ENCODE results near the gene CACFD1. TPM values are rescaled to one million over a fixed set of nuclear protein-coding genes. Genes with fewer than 3 reads are reported as not detected.

The CACFD1 gene
- total RNA-seq, 1 experiment from 2014 or later = 15.1 TPM

GRCh38 chr9:133507246-133507965, 47.6 kb downstream of the CACFD1 start:
- no peak for TF ChIP-seq CTCF (IDR thresholded peaks at IDR 0.05; ENCODE audit: unreplicated experiment)
- DNase-seq = no peak
- Mint-ChIP-seq H3K27me3 (ENCODE audit: unreplicated experiment) (peaks cover 27% of the 10 kb centered on the region), H3K4me1 (ENCODE audit: low read depth, unreplicated experiment) (no peaks in the 10 kb centered on the region), H3K36me3 (ENCODE audit: insufficient read depth, unreplicated experiment) (no peaks in the 10 kb centered on the region), H3K27ac (ENCODE audit: unreplicated experiment) (no peak overlapping the region), H3K9me3 (ENCODE audit: low read depth, unreplicated experiment) (peaks cover 1% of the 10 kb centered on the region), H3K4me3 (ENCODE audit: low read depth, unreplicated experiment) (no peak overlapping the region)
- CTCF ChIA-PET = no interaction called here
- intact Hi-C loops (cut with micrococcal nuclease; ENCODE audit: unreplicated experiment) = no loop called here
- no TSS peak for BruUV-seq (replicated peaks)

- Mint-ChIP-seq H3K27me3 (ENCODE audit: unreplicated experiment) (peaks cover 21% of the 10 kb centered on the region), H3K27ac (ENCODE audit: unreplicated experiment) (no peak overlapping the region), H3K9me3 (ENCODE audit: low read depth, unreplicated experiment) (no peaks in the 10 kb centered on the region), H3K36me3 (ENCODE audit: insufficient read depth, unreplicated experiment) (no peaks in the 10 kb centered on the region), H3K4me3 (ENCODE audit: low read depth, unreplicated experiment) (no peak overlapping the region), H3K4me1 (ENCODE audit: low read depth, unreplicated experiment) (no peaks in the 10 kb centered on the region)
- CTCF ChIA-PET = no interaction called here
- no TSS peak for BruUV-seq (replicated peaks)
- TF ChIP-seq CTCF (IDR thresholded peaks at IDR 0.05; ENCODE audit: unreplicated experiment) = no peak
- intact Hi-C loops (cut with micrococcal nuclease; ENCODE audit: unreplicated experiment) = no loop called here
- no peak for DNase-seq
Observed at GRCh38 chr9:133508046-133508445, 48.3 kb downstream of the CACFD1 start.

- Mint-ChIP-seq H3K9me3 (ENCODE audit: low read depth, unreplicated experiment) (no peaks in the 10 kb centered on the region), H3K36me3 (ENCODE audit: insufficient read depth, unreplicated experiment) (no peaks in the 10 kb centered on the region), H3K4me3 (ENCODE audit: low read depth, unreplicated experiment) (peak overlapping the region; percentile 50), H3K4me1 (ENCODE audit: low read depth, unreplicated experiment) (no peaks in the 10 kb centered on the region), H3K27ac (ENCODE audit: unreplicated experiment) (no peak overlapping the region), H3K27me3 (ENCODE audit: unreplicated experiment) (peaks cover 13% of the 10 kb centered on the region)
- CTCF ChIA-PET = no interaction called here
- no peak for TF ChIP-seq CTCF (IDR thresholded peaks at IDR 0.05; ENCODE audit: unreplicated experiment)
- intact Hi-C loops (cut with micrococcal nuclease; ENCODE audit: unreplicated experiment) = no loop called here
- DNase-seq = peak; percentile 25
- BruUV-seq (replicated peaks) = no TSS peak
Observed at GRCh38 chr9:133509179-133510083, 49.7 kb downstream of the CACFD1 start.

DNA sequence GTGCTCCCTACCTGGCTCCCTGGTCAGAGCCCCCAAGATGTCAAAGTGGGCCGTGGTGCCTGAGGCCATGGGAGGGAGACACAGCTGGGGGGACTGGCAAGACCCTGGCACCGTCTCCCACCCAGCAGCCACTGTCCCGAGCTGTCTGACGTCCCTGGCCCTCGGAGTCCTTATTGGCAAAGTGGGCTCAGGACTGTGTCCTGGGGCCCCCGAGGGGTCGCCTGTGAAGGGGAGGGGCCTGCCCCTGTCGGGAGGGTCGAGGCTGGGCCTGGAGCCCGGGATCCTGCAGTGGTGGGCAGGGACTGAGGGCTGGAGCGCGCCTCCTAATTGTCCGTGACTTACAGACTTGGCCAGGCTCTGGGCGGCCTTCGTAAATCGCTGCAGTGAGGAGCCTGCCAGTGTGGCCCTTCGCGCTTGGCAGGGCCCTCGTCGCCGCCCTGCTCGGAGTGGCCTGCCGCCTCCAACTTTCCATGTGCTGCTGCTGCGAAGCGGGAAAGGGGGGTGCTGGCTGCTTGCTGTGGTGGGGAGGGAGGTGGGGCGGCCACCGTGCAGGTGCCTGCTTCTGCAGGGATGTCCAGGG, 51.2 kb downstream of the CACFD1 start:
- no peak overlapping the region for H3K4me3 Mint-ChIP-seq (ENCODE audit: low read depth, unreplicated experiment)
- no peak for TF ChIP-seq CTCF (IDR thresholded peaks at IDR 0.05; ENCODE audit: unreplicated experiment)
- H3K4me1 Mint-ChIP-seq (ENCODE audit: low read depth, unreplicated experiment) = no peaks in the 10 kb centered on the region
- peaks cover 29% of the 10 kb centered on the region for H3K27me3 Mint-ChIP-seq (ENCODE audit: unreplicated experiment)
- DNase-seq = no peak
- H3K27ac Mint-ChIP-seq (ENCODE audit: unreplicated experiment) = no peak overlapping the region
- H3K9me3 Mint-ChIP-seq (ENCODE audit: low read depth, unreplicated experiment) = no peaks in the 10 kb centered on the region
- no TSS peak for BruUV-seq (replicated peaks)
- H3K36me3 Mint-ChIP-seq (ENCODE audit: insufficient read depth, unreplicated experiment) = no peaks in the 10 kb centered on the region
- intact Hi-C loops (cut with micrococcal nuclease; ENCODE audit: unreplicated experiment) = no loop called here
- CTCF ChIA-PET = no interaction called here

All from Calu3 (cell line).